Measurements from ENCODE around the gene SIPA1. TPM values are rescaled to one million over a fixed set of nuclear protein-coding genes. Genes with fewer than 3 reads are reported as not detected.

The SIPA1 gene
- total and polyA plus RNA-seq, 9 of the 15 experiments (the other 6 are each of a cell fraction or from before 2014, with no cell fraction given): 0.25 to 85.8 (median 16.8) TPM

DNA sequence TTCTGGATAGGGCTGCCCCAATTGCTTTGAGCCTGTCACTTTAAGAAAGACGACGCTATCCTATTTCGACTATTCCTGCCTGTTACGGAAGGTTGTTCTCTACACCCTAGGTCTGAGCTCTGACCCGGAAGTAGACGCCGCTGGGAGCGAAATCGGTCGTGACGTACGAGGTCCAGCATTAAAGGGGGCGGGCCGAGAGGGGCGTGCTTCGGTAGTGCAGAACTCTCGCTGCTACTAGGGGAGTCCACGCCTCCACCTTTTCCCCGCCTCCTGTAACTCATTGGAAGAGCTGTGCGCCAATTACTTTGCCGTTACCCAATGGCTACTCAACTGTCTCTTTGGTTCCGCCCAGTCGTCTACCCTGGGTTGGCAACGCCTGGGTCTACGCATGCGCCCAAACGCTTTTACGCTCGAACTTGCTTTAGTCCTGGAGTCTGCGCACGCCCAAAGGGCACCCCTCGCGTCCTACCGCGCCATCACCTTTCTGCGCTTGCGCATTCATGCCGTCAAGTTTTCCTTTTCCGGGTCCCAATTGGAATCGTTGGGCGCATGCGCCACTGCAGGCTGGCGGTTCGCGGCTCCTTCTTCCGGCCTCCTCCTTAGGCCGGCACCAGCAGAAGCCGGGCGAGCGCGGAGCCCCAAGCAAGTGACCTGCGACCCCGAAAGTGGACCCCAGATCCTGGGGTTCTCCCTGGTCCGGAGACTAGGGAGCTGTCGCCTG lies 22.5 kb upstream of the SIPA1 start, which contains the start of gene PCNX3 (continued):
- TF ChIP-seq PHB2 (IDR thresholded peaks at IDR 0.05; ENCODE audit: low read depth) (no peak), KAT7 (CRISPR knock-in tag; IDR thresholded peaks at IDR 0.05; ENCODE audit: borderline replicate concordance) (no peak), CREM (IDR thresholded peaks at IDR 0.05; ENCODE audit: low read depth) (peak; percentile 96), NRF1 (conservative IDR thresholded peaks at IDR 0.05 in 1 of 2, IDR thresholded peaks at IDR 0.05 in 1 of 2) (peak; percentile 100), ZNF696 (CRISPR knock-in tag; conservative IDR thresholded peaks at IDR 0.05) (no peak), ZNF668 (CRISPR knock-in tag; IDR thresholded peaks at IDR 0.05) (no peak), SP2 (IDR thresholded peaks at IDR 0.05; ENCODE audit: extremely low read depth, low read depth, low read length, poor library complexity, severe bottlenecking) (peak; percentile 82), SMARCA5 (IDR thresholded peaks at IDR 0.05) (no peak), TARDBP (IDR thresholded peaks at IDR 0.05) (no peak), ERF (CRISPR knock-in tag; IDR thresholded peaks at IDR 0.05) (0 out of 2 replicates have a peak, but pooled peaks have one; percentile 63), ATF7 (IDR thresholded peaks at IDR 0.05) (peak; percentile 93), ZKSCAN3 (CRISPR knock-in tag; IDR thresholded peaks at IDR 0.05) (no peak), CBX1 (IDR thresholded peaks at IDR 0.05; ENCODE audit: low read depth) (no peak), ZNF778 (CRISPR knock-in tag; IDR thresholded peaks at IDR 0.05) (no peak), MCM7 (IDR thresholded peaks at IDR 0.05) (no peak), ZNF551 (CRISPR knock-in tag; IDR thresholded peaks at IDR 0.05) (no peak), GABPB1 (CRISPR knock-in tag; IDR thresholded peaks at IDR 0.05) (peak; percentile 99), ZBED1 (IDR thresholded peaks at IDR 0.05) (no peak), GATAD2A (IDR thresholded peaks at IDR 0.05) (no peak)
- TF ChIP-seq, protein P1, sequence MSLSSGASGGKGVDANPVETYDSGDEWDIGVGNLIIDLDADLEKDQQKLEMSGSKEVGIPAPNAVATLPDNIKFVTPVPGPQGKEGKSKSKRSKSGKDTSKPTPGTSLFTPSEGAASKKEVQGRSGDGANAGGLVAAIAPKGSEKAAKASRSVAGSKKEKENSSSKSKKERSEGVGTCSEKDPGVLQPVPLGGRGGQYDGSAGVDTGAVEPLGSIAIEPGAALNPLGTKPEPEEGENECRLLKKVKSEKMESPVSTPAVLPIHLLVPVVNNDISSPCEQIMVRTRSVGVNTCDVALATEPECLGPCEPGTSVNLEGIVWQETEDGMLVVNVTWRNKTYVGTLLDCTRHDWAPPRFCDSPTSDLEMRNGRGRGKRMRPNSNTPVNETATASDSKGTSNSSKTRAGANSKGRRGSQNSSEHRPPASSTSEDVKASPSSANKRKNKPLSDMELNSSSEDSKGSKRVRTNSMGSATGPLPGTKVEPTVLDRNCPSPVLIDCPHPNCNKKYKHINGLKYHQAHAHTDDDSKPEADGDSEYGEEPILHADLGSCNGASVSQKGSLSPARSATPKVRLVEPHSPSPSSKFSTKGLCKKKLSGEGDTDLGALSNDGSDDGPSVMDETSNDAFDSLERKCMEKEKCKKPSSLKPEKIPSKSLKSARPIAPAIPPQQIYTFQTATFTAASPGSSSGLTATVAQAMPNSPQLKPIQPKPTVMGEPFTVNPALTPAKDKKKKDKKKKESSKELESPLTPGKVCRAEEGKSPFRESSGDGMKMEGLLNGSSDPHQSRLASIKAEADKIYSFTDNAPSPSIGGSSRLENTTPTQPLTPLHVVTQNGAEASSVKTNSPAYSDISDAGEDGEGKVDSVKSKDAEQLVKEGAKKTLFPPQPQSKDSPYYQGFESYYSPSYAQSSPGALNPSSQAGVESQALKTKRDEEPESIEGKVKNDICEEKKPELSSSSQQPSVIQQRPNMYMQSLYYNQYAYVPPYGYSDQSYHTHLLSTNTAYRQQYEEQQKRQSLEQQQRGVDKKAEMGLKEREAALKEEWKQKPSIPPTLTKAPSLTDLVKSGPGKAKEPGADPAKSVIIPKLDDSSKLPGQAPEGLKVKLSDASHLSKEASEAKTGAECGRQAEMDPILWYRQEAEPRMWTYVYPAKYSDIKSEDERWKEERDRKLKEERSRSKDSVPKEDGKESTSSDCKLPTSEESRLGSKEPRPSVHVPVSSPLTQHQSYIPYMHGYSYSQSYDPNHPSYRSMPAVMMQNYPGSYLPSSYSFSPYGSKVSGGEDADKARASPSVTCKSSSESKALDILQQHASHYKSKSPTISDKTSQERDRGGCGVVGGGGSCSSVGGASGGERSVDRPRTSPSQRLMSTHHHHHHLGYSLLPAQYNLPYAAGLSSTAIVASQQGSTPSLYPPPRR (CRISPR knock-in tag; IDR thresholded peaks at IDR 0.05; ENCODE audit: borderline replicate concordance): no peak
- TF ChIP-seq, protein P2, sequence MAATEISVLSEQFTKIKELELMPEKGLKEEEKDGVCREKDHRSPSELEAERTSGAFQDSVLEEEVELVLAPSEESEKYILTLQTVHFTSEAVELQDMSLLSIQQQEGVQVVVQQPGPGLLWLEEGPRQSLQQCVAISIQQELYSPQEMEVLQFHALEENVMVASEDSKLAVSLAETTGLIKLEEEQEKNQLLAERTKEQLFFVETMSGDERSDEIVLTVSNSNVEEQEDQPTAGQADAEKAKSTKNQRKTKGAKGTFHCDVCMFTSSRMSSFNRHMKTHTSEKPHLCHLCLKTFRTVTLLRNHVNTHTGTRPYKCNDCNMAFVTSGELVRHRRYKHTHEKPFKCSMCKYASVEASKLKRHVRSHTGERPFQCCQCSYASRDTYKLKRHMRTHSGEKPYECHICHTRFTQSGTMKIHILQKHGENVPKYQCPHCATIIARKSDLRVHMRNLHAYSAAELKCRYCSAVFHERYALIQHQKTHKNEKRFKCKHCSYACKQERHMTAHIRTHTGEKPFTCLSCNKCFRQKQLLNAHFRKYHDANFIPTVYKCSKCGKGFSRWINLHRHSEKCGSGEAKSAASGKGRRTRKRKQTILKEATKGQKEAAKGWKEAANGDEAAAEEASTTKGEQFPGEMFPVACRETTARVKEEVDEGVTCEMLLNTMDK (IDR thresholded peaks at IDR 0.05; ENCODE audit: borderline replicate concordance, insufficient read depth, low read depth, low read length, poor library complexity, severe bottlenecking): peak; percentile 10
- TF ChIP-seq, protein P3, sequence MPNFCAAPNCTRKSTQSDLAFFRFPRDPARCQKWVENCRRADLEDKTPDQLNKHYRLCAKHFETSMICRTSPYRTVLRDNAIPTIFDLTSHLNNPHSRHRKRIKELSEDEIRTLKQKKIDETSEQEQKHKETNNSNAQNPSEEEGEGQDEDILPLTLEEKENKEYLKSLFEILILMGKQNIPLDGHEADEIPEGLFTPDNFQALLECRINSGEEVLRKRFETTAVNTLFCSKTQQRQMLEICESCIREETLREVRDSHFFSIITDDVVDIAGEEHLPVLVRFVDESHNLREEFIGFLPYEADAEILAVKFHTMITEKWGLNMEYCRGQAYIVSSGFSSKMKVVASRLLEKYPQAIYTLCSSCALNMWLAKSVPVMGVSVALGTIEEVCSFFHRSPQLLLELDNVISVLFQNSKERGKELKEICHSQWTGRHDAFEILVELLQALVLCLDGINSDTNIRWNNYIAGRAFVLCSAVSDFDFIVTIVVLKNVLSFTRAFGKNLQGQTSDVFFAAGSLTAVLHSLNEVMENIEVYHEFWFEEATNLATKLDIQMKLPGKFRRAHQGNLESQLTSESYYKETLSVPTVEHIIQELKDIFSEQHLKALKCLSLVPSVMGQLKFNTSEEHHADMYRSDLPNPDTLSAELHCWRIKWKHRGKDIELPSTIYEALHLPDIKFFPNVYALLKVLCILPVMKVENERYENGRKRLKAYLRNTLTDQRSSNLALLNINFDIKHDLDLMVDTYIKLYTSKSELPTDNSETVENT (CRISPR knock-in tag; IDR thresholded peaks at IDR 0.05): peak; percentile 32; the same call in 1 of the 2 replicates
